ENCODE measurements around the gene MIOX. TPM values are rescaled to one million over a fixed set of nuclear protein-coding genes. Genes with fewer than 3 reads are reported as not detected.

Gene MIOX
- total RNA-seq, 1 experiment from 2014 or later, result 0.12 TPM

GRCh38 chr22:50489363-50490243 lies 2.9 kb downstream of the MIOX start:
- no peak for DNase-seq (ENCODE audit: low read depth)

GRCh38 chr22:50490531-50491308 lies 4.1 kb downstream of the MIOX start:
- no peak for DNase-seq (ENCODE audit: low read depth)

DNA sequence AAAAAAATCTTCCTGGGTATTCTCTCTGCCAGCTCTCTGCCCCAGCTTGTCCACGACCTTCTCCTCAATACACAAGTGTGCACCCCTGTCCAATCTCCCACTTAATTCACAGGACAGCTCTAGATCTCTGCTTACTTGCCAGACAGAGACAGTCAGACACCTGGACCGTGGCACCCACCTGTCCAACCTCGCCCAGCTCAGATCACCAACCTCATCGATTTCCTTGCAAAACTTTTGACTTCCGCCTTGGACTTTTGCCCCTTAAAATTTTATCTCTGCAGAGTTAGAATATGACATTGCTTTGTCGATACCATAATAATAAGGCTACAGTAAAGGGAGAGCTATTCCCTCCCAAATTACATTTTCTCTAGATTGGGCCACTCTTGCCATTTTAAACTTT lies 10.4 kb downstream of the MIOX start:
- no peak for DNase-seq (ENCODE audit: low read depth)

DNA sequence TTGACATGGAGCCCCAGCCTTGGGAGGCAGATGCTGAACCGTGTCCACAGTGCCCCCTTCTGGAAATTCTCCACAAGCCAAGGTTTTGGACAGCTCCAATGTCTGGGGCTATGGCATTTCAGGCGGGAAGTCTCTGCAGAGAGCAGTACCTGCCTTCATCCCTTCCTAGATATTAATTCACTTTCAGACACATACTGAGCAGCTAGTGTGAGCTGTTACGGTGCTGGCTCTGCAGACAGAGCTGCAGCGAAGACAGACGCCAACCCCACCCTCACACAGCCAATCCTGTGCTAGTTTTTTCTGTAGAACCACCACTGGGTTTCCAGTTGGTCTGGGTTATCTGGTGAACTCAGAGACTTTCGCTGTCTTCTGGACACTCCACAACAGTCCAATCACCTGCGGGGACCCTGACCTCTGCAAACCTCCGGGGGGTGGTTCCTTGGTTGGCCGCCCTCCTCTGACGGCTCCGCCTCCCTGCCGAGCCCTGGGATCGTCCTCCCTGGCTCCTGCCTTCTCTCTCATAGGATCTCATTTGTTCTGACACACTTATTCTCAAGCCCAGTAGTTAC lies 11.7 kb downstream of the MIOX start:
- DNase-seq (ENCODE audit: low read depth), result peak; percentile 67

GRCh38 chr22:50500452-50500851 lies 13.8 kb downstream of the MIOX start:
- no peak for DNase-seq (ENCODE audit: low read depth)

DNA sequence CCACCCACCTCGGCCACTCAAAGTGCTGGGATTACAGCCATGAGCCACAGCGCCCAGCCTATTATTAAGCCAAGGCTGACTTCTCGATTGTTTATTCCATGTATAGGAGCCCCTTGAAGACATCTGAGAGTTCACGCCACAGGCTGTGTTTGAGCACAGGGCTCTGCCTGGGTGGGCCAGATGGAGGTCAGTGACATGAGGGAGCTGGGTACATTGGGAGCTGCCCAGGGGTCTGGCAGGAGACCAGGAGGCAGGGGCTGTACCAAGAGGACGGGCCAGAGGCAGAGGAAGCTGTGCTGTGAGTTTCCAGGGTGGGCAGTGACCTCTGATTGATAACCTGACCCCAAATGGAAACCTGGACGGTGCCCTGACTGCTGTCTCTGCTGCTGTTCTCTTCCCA lies 15.4 kb downstream of the MIOX start:
- DNase-seq (ENCODE audit: low read depth), result no peak

GRCh38 chr22:50502628-50503474 lies 16.2 kb downstream of the MIOX start:
- no peak for DNase-seq (ENCODE audit: low read depth)

DNA sequence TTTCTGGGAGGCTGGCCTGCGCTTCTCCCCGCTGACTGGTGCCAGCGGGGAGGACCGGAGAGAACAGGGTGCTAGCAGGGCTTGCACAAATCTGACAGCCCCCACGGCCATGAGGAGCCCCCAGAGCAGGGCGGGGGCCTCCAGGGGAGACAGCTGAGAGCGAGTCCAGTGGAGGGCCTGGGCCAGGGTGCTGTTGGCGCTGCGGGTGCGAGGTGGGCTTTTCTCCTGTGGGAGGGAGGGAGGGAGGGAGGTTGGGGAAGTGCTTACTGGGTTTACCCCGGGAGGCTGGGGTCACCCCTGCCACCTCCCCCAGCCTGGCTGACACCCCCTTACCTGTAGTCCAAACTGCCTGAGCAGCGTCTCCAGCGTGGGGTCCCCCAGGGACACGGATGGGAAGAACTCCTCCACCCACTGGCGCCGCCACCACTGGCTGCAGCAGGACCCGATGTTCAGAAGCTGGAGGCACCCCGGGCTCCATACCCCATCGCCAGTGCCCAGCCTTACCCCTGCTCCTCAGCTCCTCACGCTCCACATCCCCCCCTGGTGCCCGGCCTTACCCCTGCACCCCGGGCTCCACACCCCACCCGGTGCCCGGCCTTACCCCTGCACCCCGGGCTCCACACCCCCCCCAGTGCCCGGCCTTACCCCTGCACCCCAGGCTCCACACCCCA lies 17.0 kb downstream of the MIOX start:
- no peak for DNase-seq (ENCODE audit: low read depth)

DNA sequence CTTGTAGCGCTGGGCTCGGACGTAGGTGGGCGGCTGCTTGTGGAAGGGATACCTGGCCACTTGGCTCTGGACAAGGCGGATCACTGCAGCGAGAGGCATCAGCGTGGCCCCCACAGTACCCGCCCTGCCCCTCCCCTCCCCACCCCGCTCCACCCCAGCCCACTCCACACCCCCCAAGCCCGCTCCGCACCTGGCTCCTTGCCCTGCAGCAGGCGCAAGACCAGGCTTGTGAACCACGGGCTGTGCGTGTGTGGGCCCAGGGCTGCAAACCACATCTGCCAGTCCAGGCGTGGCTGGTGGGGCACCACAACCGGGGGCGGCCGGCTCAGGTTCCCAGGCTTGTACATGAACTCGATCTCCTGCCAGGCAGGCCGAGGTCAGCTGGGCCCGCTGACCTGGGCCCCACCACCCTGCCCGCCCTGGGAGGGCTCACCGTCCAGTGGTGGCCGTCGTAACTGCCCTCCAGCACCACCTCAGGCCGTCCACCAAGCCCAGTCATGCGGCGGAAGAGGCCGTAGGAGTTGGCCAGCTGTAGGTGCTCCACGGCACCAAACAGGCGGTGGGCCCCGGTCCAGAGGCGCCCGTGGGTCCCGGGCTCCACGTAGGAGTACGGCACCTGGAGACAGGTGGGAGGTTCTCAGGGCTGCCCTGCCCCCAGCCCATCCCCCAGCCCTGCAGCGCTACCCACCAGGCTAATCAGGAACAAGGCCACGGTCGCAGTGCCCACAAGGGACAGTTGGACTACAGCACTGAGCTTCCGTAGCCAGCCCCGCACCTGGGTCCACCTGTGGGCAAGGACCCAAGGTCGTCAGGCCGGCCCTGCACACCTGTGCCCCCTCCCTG lies 17.9 kb downstream of the MIOX start:
- no peak for DNase-seq (ENCODE audit: low read depth)

DNA sequence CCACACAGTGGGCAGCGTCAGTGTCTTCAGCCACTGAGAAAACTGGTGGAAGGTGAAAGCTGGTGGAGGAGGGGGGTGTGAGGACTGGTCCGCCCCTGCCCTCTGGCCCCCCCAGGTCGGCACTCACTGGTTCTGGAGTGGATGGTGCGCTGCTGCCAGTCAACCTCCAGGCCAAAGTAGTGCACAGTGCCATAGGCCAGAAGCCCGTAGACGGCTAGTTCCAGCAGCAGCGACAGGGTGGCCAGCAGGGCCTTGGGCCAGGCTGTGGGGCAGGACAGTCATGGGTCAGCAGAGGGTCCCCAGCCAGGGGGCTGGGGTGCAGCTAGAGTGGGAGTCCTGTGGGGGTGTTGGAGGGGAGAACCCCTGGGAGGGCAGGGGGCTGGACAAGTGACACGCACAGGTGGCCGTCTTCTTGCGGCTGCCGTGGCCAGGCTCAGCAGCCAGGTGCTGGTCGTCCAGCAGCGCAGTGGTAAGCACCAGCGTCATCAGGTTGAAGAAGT lies 18.7 kb downstream of the MIOX start:
- DNase-seq (ENCODE audit: low read depth), result no peak

- DNase-seq (ENCODE audit: low read depth), result no peak
Measured at GRCh38 chr22:50505776-50506610, 19.3 kb downstream of the MIOX start.

- DNase-seq (ENCODE audit: low read depth), result no peak
Measured at GRCh38 chr22:50506611-50507420, 20.2 kb downstream of the MIOX start.

- no peak for DNase-seq (ENCODE audit: low read depth)
Measured at GRCh38 chr22:50507421-50507990, 20.8 kb downstream of the MIOX start, which contains the start of gene LMF2. Gene LMF2, minus strand, starts transcription at chr22:50507702. Its CDS starts 27 bp downstream, at chr22:50507675.

DNA sequence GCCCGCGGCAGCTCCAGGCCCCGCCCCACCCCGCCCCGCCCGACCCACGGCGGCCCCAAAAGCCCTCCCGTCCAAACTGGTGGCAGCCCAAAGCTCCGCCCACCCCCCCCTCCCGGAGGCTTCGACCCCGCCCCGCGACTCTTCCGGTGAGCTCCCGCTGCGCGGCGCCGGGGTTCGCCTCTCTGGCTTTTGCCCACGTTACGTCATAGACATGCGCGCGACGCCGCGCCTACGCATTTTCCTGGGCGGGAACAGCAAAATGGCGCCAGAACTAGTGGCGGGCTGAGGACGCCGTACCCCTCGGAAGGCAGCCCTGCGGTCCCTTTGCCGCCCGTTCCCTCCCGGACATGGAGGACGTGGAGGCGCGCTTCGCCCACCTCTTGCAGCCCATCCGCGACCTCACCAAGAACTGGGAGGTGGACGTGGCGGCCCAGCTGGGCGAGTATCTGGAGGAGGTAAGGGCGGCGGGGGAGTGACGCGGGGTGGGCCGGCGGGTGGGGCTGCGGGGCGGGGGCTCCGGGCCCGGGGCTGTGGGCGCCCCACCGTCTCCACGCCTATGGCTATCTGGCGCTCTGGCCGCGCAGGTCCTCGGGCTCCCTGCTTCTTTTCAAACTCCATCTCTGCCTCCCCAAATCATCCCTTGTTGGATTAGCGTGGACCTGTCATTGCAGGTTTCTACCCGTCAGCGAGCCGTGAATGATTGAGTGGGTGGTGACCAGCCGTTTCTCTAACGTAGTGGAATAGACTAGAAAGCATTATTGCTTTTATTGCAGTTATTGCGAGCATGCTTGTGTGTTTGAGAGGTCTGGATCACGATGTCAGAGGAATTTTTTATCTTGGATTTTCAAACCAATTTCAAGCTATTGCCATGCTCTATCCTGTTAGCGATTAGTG lies 21.6 kb downstream of the MIOX start, which contains the start of gene NCAPH2:
NCAPH2 (plus strand) TSS at position 234 of the 894 bp plus-strand sequence; CDS start at position 348, 114 bp downstream.
- peak; percentile 92 for DNase-seq (ENCODE audit: low read depth)

GRCh38 chr22:50508897-50509296 lies 22.2 kb downstream of the MIOX start:
- no peak for DNase-seq (ENCODE audit: low read depth)

- DNase-seq (ENCODE audit: low read depth), result no peak
Measured at GRCh38 chr22:50513175-50513574, 26.5 kb downstream of the MIOX start.

Data from RPMI7951 (cell line).